GM18951 (cell line): ENCODE measurements around the gene ACBD6.

Source experiments
- POLR2A ChIP-seq: IDR thresholded peaks from 4 replicates; pipeline ENCODE4 v1.6.1; 2011; ENCODE audit warnings: mild to moderate bottlenecking; ENCODE audit not compliant: insufficient read length, insufficient read depth; ENCODE audit errors: extremely low read depth
- in situ Hi-C: fragments of 300-500 bp; cut with MboI; formaldehyde crosslinking; loops from one replicate; pipeline ENCODE4 v1.12.0; 2022; ENCODE audit warnings: low sequenced_read_pairs, mixed read lengths, inconsistent platforms; ENCODE audit not compliant: unreplicated experiment

The ACBD6 gene

DNA sequence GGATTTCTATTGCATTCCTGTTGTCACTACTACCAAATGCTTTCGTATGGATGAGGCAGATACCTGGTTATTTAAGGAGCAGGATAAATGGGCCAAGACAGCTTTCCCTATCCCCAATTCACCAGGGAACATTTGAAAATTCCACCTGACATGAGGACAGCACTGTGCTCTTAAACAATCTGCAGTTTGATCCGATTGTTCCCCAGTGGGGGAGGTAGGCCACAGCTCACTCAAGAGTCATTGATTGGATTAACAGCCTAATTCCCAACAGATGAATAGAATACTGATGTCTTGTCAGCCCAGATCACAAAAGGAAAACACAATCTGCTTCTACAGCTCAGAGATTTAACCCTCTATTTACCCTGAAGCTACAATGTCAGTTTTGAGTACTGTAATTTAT is 148.4 kb downstream of the ACBD6 start:
- in situ Hi-C loops: no loop called here
- TF ChIP-seq POLR2A: no peak

DNA sequence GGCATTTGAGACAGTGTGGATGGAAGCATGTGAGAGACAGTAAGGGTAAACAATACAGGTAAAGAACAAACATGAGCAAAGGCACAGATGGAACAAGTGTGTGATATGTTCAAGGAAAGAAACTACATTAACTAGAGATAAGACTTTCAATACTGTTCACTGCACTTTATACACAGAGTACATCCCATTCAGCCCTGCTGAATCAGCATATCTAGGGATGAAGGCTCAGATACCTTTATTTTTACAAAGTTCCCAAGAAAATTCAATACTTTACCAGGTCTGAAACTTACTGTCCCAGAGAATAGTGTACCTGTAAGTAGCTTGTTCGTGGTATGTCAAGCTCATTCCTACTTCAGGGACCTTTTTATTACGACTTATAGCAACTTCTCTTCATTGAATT is 149.8 kb downstream of the ACBD6 start:
- in situ Hi-C loops: no loop called here
- TF ChIP-seq POLR2A: no peak

DNA sequence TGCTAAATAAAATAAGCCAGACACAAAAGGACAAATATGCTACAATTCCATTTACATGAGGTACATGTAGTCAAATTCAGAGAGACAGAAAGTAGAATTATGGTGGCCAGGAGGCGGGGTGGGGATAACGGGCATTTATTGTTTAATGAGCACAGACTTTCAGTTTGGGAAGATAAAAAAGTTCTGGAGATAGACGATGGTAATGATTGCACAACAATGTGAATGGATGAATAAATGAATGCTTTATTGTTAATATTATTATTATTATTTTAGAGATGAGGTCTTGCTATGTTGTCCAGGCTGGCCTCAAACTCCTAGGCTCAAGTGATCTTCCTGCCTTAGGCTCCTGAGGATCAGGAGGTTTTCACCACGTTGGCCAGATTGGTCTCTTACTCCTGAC is 150.4 kb downstream of the ACBD6 start:
- TF ChIP-seq POLR2A: no peak
- in situ Hi-C loops: no loop called here

DNA sequence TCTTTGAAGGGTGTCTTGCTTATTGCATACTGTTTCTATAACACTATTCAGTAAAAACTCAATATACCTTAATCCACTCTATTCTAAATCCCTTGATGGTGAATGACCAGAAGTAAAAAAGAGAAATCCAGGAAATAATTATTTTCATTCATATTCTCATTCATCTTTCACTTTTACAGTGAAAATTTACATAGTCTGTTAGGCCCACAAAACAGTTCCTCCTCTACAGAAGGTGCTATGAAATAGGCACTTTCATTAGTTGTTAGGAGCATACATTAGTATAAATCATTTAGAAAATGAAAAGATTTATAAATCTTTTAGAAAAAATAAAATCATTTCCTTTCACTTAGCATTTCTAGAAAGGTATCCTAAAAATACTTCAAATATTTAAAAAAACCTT is 157.2 kb downstream of the ACBD6 start:
- in situ Hi-C loops: no loop called here
- no peak for TF ChIP-seq POLR2A

DNA sequence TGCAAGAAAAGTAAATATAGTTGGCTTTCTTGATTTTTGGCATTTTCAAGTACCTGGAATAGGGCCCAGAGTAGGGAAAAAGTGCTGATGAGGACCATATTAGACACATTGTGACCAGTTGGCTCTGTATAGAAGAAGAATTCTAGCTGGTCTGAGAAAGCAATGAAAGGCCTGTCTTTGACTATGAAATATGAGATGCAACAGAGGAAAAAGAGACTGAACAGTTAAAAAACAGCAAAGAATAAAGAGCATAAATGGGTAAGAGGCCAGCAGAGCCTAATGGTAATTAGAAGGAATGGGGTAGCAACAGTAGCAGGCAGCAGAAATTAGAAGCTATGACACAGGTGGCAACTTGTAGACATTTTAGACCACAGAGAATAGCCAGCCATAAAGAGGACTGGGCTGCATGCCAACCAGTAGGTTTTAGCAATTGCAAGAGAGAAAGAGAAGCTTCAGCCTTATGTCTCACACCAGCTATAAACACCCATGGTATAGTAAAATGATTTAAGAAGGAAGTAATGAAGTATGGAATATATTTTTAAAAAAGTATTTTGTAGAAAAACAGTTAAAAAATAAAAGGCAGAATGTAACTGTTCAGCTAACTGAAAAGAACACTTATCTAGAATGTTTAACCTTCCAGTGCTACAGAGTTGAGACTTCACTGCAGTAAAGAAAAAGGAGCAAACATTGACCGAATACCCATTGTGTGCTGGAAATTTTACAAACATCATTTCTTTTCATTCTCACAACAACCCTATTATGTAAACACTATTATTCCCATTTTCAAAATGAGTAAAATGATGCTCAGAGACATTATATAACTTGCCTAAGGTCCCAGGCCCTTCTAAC is 158.2 kb downstream of the ACBD6 start:
- in situ Hi-C loops: no loop called here
- no peak for TF ChIP-seq POLR2A

DNA sequence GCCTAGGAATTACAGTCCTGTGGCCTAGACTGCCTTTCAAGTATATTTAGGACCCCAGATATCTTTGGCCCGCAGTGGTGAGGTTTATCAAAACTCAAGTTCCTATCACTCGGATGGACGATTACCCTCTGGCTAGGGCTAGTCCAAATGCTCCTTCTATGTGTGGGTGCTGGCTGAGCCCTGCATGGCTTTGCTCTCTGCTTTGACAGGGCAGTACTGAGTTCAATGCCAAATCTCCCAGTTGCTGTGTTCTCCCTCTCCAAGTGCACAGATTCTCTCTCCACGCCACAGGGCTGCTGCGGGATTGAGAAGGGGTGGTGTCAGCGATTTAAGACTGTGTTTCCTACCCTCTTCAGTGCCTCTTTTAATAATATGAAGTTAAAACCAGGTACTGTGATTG is 175.3 kb downstream of the ACBD6 start:
- TF ChIP-seq POLR2A: no peak
- in situ Hi-C loops: no loop called here

DNA sequence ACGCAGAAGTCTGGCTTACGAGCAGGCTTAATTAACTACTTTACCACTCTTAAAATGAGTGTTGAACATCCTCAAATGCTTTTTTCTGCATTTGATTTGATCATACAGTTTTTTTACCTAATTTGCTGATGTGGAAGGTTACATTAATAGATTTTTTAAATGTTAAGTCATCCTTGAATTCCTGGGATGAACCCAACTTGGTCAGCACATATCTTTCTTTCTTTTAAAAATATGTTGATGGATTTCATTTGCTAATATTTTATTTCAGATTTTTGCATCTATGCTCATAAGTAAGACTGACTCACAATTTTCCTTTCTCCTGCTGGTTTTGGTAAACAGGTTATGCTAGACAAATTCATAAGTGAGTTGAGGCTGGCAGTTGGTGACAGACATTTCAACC is 189.5 kb downstream of the ACBD6 start:
- TF ChIP-seq POLR2A: no peak
- in situ Hi-C loops: no loop called here

DNA sequence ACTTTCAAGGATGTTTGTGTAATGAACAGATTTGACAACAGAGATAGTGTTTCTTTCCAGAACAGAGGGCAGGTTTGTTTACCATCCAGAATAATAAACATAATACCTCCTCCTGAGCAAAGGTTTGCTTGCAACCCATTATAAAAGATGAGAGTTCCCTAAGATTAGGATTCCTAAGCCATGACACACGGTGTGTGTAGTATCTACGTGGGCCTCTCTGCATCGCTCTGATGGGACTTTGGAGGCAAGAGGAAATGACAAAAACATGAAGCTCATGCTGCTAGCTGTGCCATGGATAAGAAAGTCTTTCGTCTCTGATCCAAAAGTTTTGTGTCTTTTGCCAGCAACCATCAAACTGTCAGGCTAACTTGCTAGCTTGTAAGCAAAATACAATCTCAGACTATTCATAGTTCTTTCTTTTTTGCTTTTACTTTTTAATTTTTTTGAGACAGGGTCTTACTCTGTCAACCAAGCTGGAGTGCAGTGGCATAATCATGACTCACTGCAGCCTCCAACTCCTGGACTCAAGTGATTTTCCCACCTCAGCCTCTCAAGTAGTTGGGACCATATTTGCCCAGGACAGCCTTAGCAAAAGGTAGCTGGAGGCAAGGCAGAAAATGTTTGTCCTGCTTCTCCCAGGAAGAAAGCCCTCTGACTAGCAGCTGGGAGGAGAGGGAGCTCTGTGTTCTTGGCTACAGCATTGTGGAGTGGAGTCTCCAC is 191.2 kb downstream of the ACBD6 start:
- TF ChIP-seq POLR2A: no peak

DNA sequence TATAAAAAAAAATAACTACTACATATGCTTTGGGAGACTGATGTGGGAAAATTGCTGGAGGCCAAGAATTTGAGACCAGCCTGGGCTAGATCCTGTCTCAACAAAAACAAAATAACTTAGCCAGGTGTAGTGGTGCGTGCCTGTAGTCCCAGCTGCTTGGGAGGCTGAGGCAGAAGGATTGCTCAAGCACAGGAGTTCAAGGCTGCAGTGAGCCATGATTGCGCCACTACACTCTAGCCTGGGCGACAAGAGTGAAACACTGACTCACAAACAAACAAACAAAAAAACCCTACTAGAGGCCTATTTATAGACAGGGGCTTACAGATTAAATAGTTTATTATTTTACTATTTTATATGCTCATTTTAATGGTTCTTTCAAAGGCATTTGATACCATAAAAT is 192.3 kb downstream of the ACBD6 start:
- TF ChIP-seq POLR2A: no peak
- in situ Hi-C loops: no loop called here

More for the DNA sequence above, 191.2 kb downstream of the ACBD6 start:
- in situ Hi-C loops: no loop called here

DNA sequence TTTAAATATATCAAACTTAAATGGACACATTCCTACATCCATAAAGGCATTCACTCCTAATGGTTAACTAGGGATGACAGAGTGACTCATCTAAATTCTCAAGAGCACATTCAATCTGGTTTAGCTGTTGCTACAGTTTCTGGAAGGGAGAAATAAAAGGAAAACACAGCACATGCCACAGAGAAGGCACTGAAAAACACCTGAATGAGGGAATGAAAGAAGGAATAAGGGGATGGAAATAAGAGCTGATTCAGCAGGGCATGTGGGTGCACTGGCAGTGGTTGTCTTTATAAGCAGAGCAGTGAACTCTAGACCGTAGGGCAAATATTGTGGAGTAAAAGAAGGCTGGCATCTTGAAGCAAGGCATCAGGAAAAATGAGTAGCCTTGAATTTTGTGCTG is 193.0 kb downstream of the ACBD6 start:
- in situ Hi-C loops: no loop called here

DNA sequence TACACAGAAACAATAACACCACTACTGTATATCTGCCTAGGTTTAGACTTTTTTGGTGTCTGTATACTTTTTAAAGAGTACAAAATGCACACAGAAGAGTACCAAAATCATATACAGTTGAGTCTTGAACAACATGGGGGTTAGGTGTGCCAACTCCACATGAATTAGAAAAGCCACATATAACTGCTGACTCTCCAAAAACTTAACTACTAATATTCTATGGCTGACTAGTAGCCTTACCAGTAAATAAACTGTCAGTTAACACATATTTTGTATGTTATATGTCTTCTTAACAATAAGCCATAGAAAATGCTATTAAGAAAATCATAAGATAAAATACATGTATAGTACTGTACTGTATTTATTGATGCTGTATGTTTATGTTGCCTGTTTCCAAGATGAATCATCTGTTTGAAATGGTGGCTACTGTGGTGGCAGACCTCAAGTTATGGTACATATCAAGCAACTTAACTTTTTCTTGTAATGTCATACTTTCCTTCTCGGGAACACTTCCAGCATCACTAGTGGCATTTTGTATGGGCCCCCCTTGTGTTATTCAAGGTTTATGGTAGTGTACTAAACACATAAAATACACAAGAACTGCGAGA is 201.1 kb downstream of the ACBD6 start:
- in situ Hi-C loops: no loop called here
- no peak for TF ChIP-seq POLR2A

More for the DNA sequence above, 193.0 kb downstream of the ACBD6 start:
- no peak for TF ChIP-seq POLR2A

DNA sequence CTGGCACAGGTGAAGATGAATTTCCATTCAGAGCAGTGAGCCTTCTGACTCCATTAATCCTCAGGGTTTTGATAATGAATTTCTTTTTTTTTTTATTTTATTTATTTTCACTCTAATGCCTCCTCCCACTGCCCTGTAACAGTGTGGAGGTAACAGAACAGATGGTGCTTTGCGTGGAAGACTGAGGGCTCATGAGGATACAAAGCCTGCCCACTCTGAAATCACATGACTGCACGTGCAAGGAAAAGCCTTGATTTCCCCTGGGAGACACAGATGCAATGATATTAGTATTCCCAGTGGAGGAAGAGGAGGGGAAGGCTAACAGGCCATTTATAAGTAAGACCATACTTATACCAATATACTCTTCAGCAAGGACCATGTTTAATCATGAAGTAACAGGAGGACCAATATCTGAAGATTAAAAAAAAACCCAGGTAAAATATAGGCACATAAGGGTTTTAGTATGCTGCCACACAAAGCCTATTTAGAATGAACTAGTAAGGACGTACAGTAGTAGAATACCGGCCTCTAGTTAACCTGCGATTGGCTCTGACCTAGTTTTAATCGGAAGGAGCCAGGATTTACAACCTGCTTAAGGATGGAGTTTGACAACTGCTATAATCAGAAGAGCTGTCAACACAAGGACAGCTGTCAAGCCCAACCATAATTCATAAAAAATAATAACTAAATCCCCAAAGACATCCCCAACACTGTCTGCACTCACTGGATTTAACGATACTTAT is 202.7 kb downstream of the ACBD6 start:
- no peak for TF ChIP-seq POLR2A
- in situ Hi-C loops: no loop called here

DNA sequence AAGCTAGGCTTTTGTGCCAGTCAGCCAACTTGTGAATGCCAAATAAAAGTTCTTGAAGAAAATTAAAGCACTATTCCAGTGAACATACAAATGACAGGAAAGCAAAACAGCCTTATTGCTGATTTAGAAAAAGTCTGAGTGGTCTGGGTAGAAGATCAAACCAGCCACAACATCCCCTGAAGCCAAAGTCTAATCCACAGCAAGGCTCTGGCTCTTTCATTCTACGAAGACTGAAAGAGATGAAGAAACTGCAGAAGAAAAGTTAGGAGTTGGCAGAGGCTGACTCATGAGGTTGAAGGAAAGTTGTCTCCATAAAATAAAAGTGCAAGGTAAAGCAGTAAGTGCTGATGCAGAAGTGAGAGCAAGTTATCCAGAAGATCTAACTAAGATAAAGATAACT is 206.4 kb downstream of the ACBD6 start:
- no peak for TF ChIP-seq POLR2A
- in situ Hi-C loops: no loop called here
